IMR-90 (cell line): ENCODE measurements around the gene LRPAP1. TPM values are rescaled to one million over a fixed set of nuclear protein-coding genes. Genes with fewer than 3 reads are reported as not detected.

ENCODE experiments used
- ATAC-seq: fragments of 200-7000 bp; cut with Tn5 transposase; 2 replicates; pipeline ENCODE4 v1.9.1; 2020; ENCODE audit warnings: low read depth, mild to moderate bottlenecking, moderate library complexity
- BruUV-seq: library from RNA; stranded (reverse); fragments of 400-500 nt; replicated peaks from 2 replicates; lab custom pipeline; 2021; lab: Mats Ljungman, UMichigan
- CTCF ChIA-PET: fragments of 300-600 bp; formaldehyde crosslinking; extraction: SDS; loops from one replicate; lab custom pipeline; 2021; ENCODE audit warnings: antibody characterized with exemption; lab: Yijun Ruan, JAX
- POLR2A ChIA-PET: fragments of 300-600 bp; sonication (Branson Sonifier 250); formaldehyde crosslinking; loops from one replicate; lab custom pipeline; 2022; ENCODE audit warnings: antibody characterized with exemption; ENCODE audit not compliant: unreplicated experiment; lab: Charles Lee
- DNase-seq: peaks from one replicate; pipeline ENCODE4 v3.0.0; 2013
- H2AFZ ChIP-seq: replicated peaks from 2 replicates; pipeline ENCODE3; 2013; ENCODE audit warnings: low read length, mild to moderate bottlenecking; ENCODE audit not compliant: poor library complexity
- H2AK5ac ChIP-seq: 2 replicates; pipeline ENCODE4 v1.6.1; 2013; ENCODE audit warnings: low read depth, low read length, inconsistent platforms
- H2AK9ac ChIP-seq: replicated peaks from 2 replicates; pipeline ENCODE3; 2013; ENCODE audit warnings: mild to moderate bottlenecking, low read depth, low read length, moderate library complexity; ENCODE audit not compliant: poor library complexity
- H2BK120ac ChIP-seq: 2 replicates; pipeline ENCODE4 v1.6.1; 2013; ENCODE audit warnings: low read depth, low read length, inconsistent platforms
- H2BK15ac ChIP-seq: 3 replicates; pipeline ENCODE4 v1.6.1; 2013; ENCODE audit warnings: low read depth, low read length, inconsistent platforms
- H2BK20ac ChIP-seq: 2 replicates; pipeline ENCODE4 v1.6.1; 2013; ENCODE audit warnings: low read depth, mild to moderate bottlenecking, inconsistent platforms, low read length, moderate library complexity
- H2BK5ac ChIP-seq: 2 replicates; pipeline ENCODE4 v1.6.1; 2013; ENCODE audit warnings: mild to moderate bottlenecking, low read depth, low read length, inconsistent platforms; ENCODE audit not compliant: poor library complexity, severe bottlenecking
- H3K14ac ChIP-seq: replicated peaks from 2 replicates; pipeline ENCODE4 v1.6.1; 2013; ENCODE audit warnings: low read depth, low read length, inconsistent platforms
- H3K18ac ChIP-seq: 2 replicates; pipeline ENCODE4 v1.6.1; 2013; ENCODE audit warnings: low read depth, low read length, control low read depth
- H3K23ac ChIP-seq: 2 replicates; pipeline ENCODE4 v1.6.1; 2013; ENCODE audit warnings: low read depth, low read length, inconsistent platforms
- H3K27ac ChIP-seq: 2 replicates; pipeline ENCODE4 v1.5.1; 2013; ENCODE audit warnings: mild to moderate bottlenecking, control low read depth, low read length; ENCODE audit not compliant: insufficient read depth
- H3K27me3 ChIP-seq: 2 replicates; pipeline ENCODE4 v1.6.1; 2013; ENCODE audit warnings: low read length; ENCODE audit not compliant: control insufficient read depth, insufficient read depth
- H3K36me3 ChIP-seq: 2 replicates; pipeline ENCODE4 v1.6.1; 2013; ENCODE audit warnings: low read length, mixed read lengths; ENCODE audit not compliant: control insufficient read depth, insufficient read depth
- H3K4ac ChIP-seq: 2 replicates; pipeline ENCODE4 v1.6.1; 2013; ENCODE audit warnings: low read depth, low read length, inconsistent platforms
- H3K4me1 ChIP-seq: 2 replicates; pipeline ENCODE4 v1.6.1; 2013; ENCODE audit warnings: low read length, mixed read lengths; ENCODE audit not compliant: control insufficient read depth, insufficient read depth
- H3K4me2 ChIP-seq: 2 replicates; pipeline ENCODE4 v1.6.1; 2013; ENCODE audit warnings: low read depth, mild to moderate bottlenecking, control low read depth, low read length, moderate library complexity
- H3K4me3 ChIP-seq: 2 replicates; pipeline ENCODE4 v1.5.1; 2013; ENCODE audit warnings: low read depth, mild to moderate bottlenecking, control low read depth, low read length, moderate library complexity; ENCODE audit not compliant: insufficient read depth
- H3K56ac ChIP-seq: 2 replicates; pipeline ENCODE4 v1.6.1; 2013; ENCODE audit warnings: low read length, inconsistent platforms; ENCODE audit not compliant: insufficient read depth; ENCODE audit errors: extremely low read depth
- H3K79me1 ChIP-seq, 2 experiments: 2 replicates each; pipeline ENCODE4 v1.6.1; 2013; ENCODE audit warnings: low read length in 2 of 2, inconsistent platforms in 1 of 2, low read depth in 1 of 2
- H3K9ac ChIP-seq: 2 replicates; pipeline ENCODE4 v1.6.1; 2013; ENCODE audit warnings: low read depth, low read length, control low read depth
- H3K9me1 ChIP-seq: 2 replicates; pipeline ENCODE4 v1.6.1; 2013; ENCODE audit warnings: low read length, inconsistent platforms; ENCODE audit not compliant: insufficient read depth
- H3K9me3 ChIP-seq: 2 replicates; pipeline ENCODE4 v1.6.1; 2013; ENCODE audit warnings: low read length; ENCODE audit not compliant: control insufficient read depth, insufficient read depth
- H4K20me1 ChIP-seq: 2 replicates; pipeline ENCODE4 v1.6.1; 2013; ENCODE audit warnings: low read length, inconsistent platforms; ENCODE audit not compliant: insufficient read depth
- H4K5ac ChIP-seq: 2 replicates; pipeline ENCODE4 v1.6.1; 2013; ENCODE audit warnings: mild to moderate bottlenecking, low read depth, low read length, control low read depth
- H4K8ac ChIP-seq, 2 experiments: 2 replicates each; pipeline ENCODE4 v1.6.1; 2013; ENCODE audit warnings: low read depth in 2 of 2, low read length in 2 of 2, control low read depth in 1 of 2, inconsistent platforms in 1 of 2
- H4K91ac ChIP-seq: 2 replicates; pipeline ENCODE4 v1.6.1; 2013; ENCODE audit warnings: low read depth, low read length, inconsistent platforms; ENCODE audit not compliant: insufficient read depth
- CHD1 ChIP-seq: IDR thresholded peaks from 2 replicates; pipeline ENCODE4 v1.6.1; 2012; ENCODE audit warnings: low read depth, low read length, improper control_type of control experiment
- MAFK ChIP-seq: IDR thresholded peaks from 2 replicates; pipeline ENCODE4 v1.6.1; 2012; ENCODE audit warnings: low read depth, low read length, improper control_type of control experiment
- RAD21 ChIP-seq: IDR thresholded peaks from 2 replicates; pipeline ENCODE4 v1.6.1; 2012; ENCODE audit warnings: low read length, improper control_type of control experiment
- SMC3 ChIP-seq: fragments of 150-350 bp; IDR thresholded peaks from 2 replicates; pipeline ENCODE4 v1.6.1; 2016; ENCODE audit warnings: low read depth, mild to moderate bottlenecking, antibody characterized with exemption, low read length, moderate library complexity
- WGBS, 2 experiments: methylation state at CpG; one replicate each; pipeline versions ENCODE4 v1.1.5 to v1.1.7; 2013; ENCODE audit warnings: missing lambda C conversion rate in 2 of 2; ENCODE audit not compliant: insufficient read length in 1 of 2; ENCODE audit errors: extremely low coverage in 2 of 2; 5-methylcytosine and 5-hydroxymethylcytosine counted together
- dilution Hi-C: fragments of 300-500 bp; cut with HindIII; formaldehyde crosslinking; loops from one replicate; pipeline ENCODE4 v1.14.3; 2018; ENCODE audit warnings: low sequenced_read_pairs; ENCODE audit not compliant: unreplicated experiment
- in situ Hi-C: fragments of 300-500 bp; cut with MboI; formaldehyde crosslinking; loops from 3 replicates; pipeline ENCODE4 v1.14.3; 2019; ENCODE audit warnings: low sequenced_read_pairs, inconsistent platforms, mixed read lengths
- intact Hi-C: fragments of 100-400 bp; cut with micrococcal nuclease; formaldehyde crosslinking; loops from 2 replicates; pipeline ENCODE4 v1.10.0; 2022
- polyA plus RNA-seq, 3 experiments: library from polyadenylated mRNA; depleted of rRNA; stranded (reverse); fragments of >200 nt; gene quantifications; 2 replicates each; pipeline ENCODE4 v1.2.3, GENCODE V29; 2012; ENCODE audit warnings: low replicate concordance in 1 of 3
- total RNA-seq: library from RNA; depleted of rRNA; stranded (reverse); fragments of >200 nt; gene quantifications from 2 replicates; pipeline ENCODE4 v1.2.3, GENCODE V29; 2012

Gene LRPAP1
- total and polyA plus RNA-seq, 2 of the 4 experiments (the other 2 are of a cell fraction) = 135 to 175 TPM

DNA sequence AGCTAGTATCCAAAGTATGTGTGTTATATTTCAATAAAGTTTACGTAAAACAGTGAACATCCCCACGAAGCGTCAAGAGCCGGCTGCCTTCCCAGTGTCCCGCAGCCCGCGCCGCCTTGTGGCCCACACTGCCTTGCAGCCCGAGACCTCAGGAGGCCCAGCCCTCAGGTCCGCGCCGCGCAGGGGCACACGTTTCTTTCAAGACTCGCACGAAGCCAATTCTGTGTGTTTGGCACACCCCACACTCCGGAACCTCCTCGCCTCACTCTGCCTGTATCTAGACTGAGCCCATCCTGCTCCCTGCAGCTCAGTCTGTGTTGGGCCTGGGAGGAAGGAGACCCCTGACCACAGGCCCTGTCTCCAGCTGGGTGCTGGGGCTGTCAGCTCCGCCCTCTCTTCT lies 5.8 kb downstream of the LRPAP1 start:
- no TSS peak for BruUV-seq
- TF ChIP-seq CHD1 (no peak), RAD21 (no peak), SMC3 (no peak), MAFK (no peak)
- Histone ChIP-seq H2BK20ac (no peak overlapping the region), H2BK120ac (no peak overlapping the region), H3K27me3 (no peaks in the 10 kb centered on the region), H4K91ac (no peak overlapping the region), H3K4ac (no peak overlapping the region), H4K5ac (no peak overlapping the region), H2BK5ac (no peak overlapping the region), H2BK15ac (no peak overlapping the region), H3K9ac (no peak overlapping the region), H3K18ac (no peak overlapping the region), H2AK5ac (no peak overlapping the region), H3K79me1 (peaks cover 16 to 46% of the 10 kb centered on the region in 2 experiments), H3K36me3 (peaks cover 38% of the 10 kb centered on the region), H4K8ac (no peak overlapping the region), H2AK9ac (no peak overlapping the region), H3K9me3 (no peaks in the 10 kb centered on the region), H3K9me1 (no peaks in the 10 kb centered on the region), H2AFZ (no peak overlapping the region), H3K27ac (no peak overlapping the region), H3K4me3 (no peak overlapping the region), H4K20me1 (peaks cover 45% of the 10 kb centered on the region), H3K23ac (no peak overlapping the region), H3K14ac (no peak overlapping the region), H3K4me2 (no peak overlapping the region), H3K4me1 (peaks cover 9% of the 10 kb centered on the region), H3K56ac (no peak overlapping the region)
- ChIA-PET CTCF (no interaction called here), POLR2A (no interaction called here)
- in situ Hi-C loops (no loop called here), intact Hi-C loops (no loop called here), dilution Hi-C loops (no loop called here)
- ATAC-seq (no peak), DNase-seq (no peak)
- 87% methylated on average over 3 of the region's 19 CpGs; no CpG with 5 or more reads in 1 of the 2 experiments for WGBS, 2 experiments
